IPS DF 6.9 (cell line): ENCODE results near the gene PRMT3.
A peak's percentile ranks its signal among the peaks of the same experiment; 100 is the strongest.
"Not testable (repeated sequence)": the region's sequence is repeated elsewhere in the genome, so short reads cannot be mapped to it uniquely, and the experiment has no call there.

ENCODE experiments used
- DNase-seq: peaks from one replicate; pipeline ENCODE4 v3.0.0-alpha.2; 2013; ENCODE audit warnings: low read depth, low spot score
- H3K27ac ChIP-seq: one replicate; pipeline ENCODE4 v1.5.1; 2013; ENCODE audit warnings: low read length, control low read depth
- H3K27me3 ChIP-seq: 2 replicates; pipeline ENCODE4 v1.6.1; 2013; ENCODE audit warnings: mild to moderate bottlenecking, low read length; ENCODE audit not compliant: control insufficient read depth, insufficient read depth
- H3K36me3 ChIP-seq: 2 replicates; pipeline ENCODE4 v1.6.1; 2013; ENCODE audit warnings: low read length; ENCODE audit not compliant: control insufficient read depth, insufficient read depth
- H3K4me1 ChIP-seq: 2 replicates; pipeline ENCODE4 v1.6.1; 2013; ENCODE audit warnings: low read length; ENCODE audit not compliant: control insufficient read depth, insufficient read depth
- H3K4me3 ChIP-seq: 2 replicates; pipeline ENCODE4 v1.5.1; 2013; ENCODE audit warnings: mild to moderate bottlenecking, low read length
- H3K9me3 ChIP-seq: 2 replicates; pipeline ENCODE4 v1.6.1; 2013; ENCODE audit warnings: low read length, inconsistent platforms; ENCODE audit not compliant: control insufficient read depth, insufficient read depth
- WGBS: extraction: QIAGEN DNeasy Blood & Tissue Kit; methylation state at CpG from one replicate; pipeline ENCODE4 v1.1.7; 2013; ENCODE audit warnings: mixed read lengths, missing lambda C conversion rate; ENCODE audit not compliant: insufficient read length, insufficient coverage; 5-methylcytosine and 5-hydroxymethylcytosine counted together

PRMT3 gene

GRCh38 chr11:20363149-20363499, 24.4 kb upstream of the PRMT3 start:
- Histone ChIP-seq H3K27me3 (peaks cover 6% of the 10 kb centered on the region; the same call in 1 of the 2 replicates), H3K4me1 (peaks cover 3% of the 10 kb centered on the region; the same call in 1 of the 2 replicates), H3K9me3 (no peaks in the 10 kb centered on the region), H3K27ac (no peak overlapping the region), H3K4me3 (no peak overlapping the region; the same call in 1 of the 2 replicates), H3K36me3 (no peaks in the 10 kb centered on the region)
- no peak for DNase-seq
- no CpG with 5 or more reads among the region's 2 CpGs for WGBS

- H3K36me3 ChIP-seq: no peaks in the 10 kb centered on the region
- peaks cover 3% of the 10 kb centered on the region; the same call in 1 of the 2 replicates for H3K4me1 ChIP-seq
- peaks cover 6% of the 10 kb centered on the region; the same call in 1 of the 2 replicates for H3K27me3 ChIP-seq
- no peak for DNase-seq
- H3K27ac ChIP-seq: no peak within 1 kb of the TSS
- no peaks in the 10 kb centered on the region for H3K9me3 ChIP-seq
- no CpG with 5 or more reads among the region's 68 CpGs for WGBS
- H3K4me3 ChIP-seq: peak within 1 kb of the TSS; percentile 45; the same call in 1 of the 2 replicates
These were observed 23.8 kb upstream of the PRMT3 start, which contains the start of gene HTATIP2 for GRCh38 chr11:20363500-20364340. TSS of gene HTATIP2 (plus strand) at chr11:20363714. CDS start at chr11:20364238, 524 bp downstream.

GRCh38 chr11:20364341-20364792, 23.1 kb upstream of the PRMT3 start:
- Histone ChIP-seq H3K4me1 (peaks cover 3% of the 10 kb centered on the region; the same call in 1 of the 2 replicates), H3K9me3 (no peaks in the 10 kb centered on the region), H3K27ac (no peak overlapping the region), H3K27me3 (peaks cover 6% of the 10 kb centered on the region; the same call in 1 of the 2 replicates), H3K36me3 (no peaks in the 10 kb centered on the region), H3K4me3 (no peak overlapping the region)
- no peak for DNase-seq
- no CpG with 5 or more reads among the region's 6 CpGs for WGBS

GRCh38 chr11:20365465-20365864, 22.1 kb upstream of the PRMT3 start:
- not testable (repeated sequence) for H3K27ac ChIP-seq, H3K9me3 ChIP-seq, H3K27me3 ChIP-seq, H3K4me3 ChIP-seq, H3K36me3 ChIP-seq, H3K4me1 ChIP-seq, DNase-seq
- no CpG with 5 or more reads among the region's 6 CpGs for WGBS

- H3K4me3 ChIP-seq: no peak overlapping the region
- no peaks in the 10 kb centered on the region for H3K9me3 ChIP-seq
- DNase-seq: no peak
- H3K4me1 ChIP-seq: peaks cover 5% of the 10 kb centered on the region; the same call in 1 of the 2 replicates
- H3K36me3 ChIP-seq: no peaks in the 10 kb centered on the region
- no peak overlapping the region for H3K27ac ChIP-seq
- peaks cover 6% of the 10 kb centered on the region; the same call in 1 of the 2 replicates for H3K27me3 ChIP-seq
- WGBS: no CpG with 5 or more reads among the region's 9 CpGs
These were observed 20.1 kb upstream of the PRMT3 start for GRCh38 chr11:20367313-20367948.

GRCh38 chr11:20368438-20368837, 19.1 kb upstream of the PRMT3 start:
- Histone ChIP-seq H3K27ac (no peak overlapping the region), H3K4me1 (peaks cover 5% of the 10 kb centered on the region; the same call in 1 of the 2 replicates), H3K9me3 (no peaks in the 10 kb centered on the region), H3K4me3 (no peak overlapping the region), H3K36me3 (no peaks in the 10 kb centered on the region), H3K27me3 (no peaks in the 10 kb centered on the region; the same call in 1 of the 2 replicates)
- no peak for DNase-seq

- no peak for DNase-seq
- Histone ChIP-seq H3K27me3 (no peaks in the 10 kb centered on the region), H3K9me3 (no peaks in the 10 kb centered on the region), H3K36me3 (no peaks in the 10 kb centered on the region), H3K4me3 (no peak overlapping the region), H3K27ac (no peak overlapping the region), H3K4me1 (peaks cover 2% of the 10 kb centered on the region; the same call in 1 of the 2 replicates)
These were observed 17.7 kb upstream of the PRMT3 start for GRCh38 chr11:20369826-20370225.

GRCh38 chr11:20372081-20372626, 15.4 kb upstream of the PRMT3 start:
- DNase-seq: no peak
- Histone ChIP-seq H3K36me3 (no peaks in the 10 kb centered on the region), H3K27ac (no peak overlapping the region), H3K4me1 (peaks cover 2% of the 10 kb centered on the region; the same call in 1 of the 2 replicates), H3K27me3 (no peaks in the 10 kb centered on the region), H3K9me3 (no peaks in the 10 kb centered on the region), H3K4me3 (no peak overlapping the region)
- no CpG with 5 or more reads among the region's 5 CpGs for WGBS

GRCh38 chr11:20373147-20373546, 14.4 kb upstream of the PRMT3 start:
- no CpG with 5 or more reads among the region's 13 CpGs for WGBS
- Histone ChIP-seq H3K9me3 (no peaks in the 10 kb centered on the region), H3K36me3 (no peaks in the 10 kb centered on the region), H3K27me3 (no peaks in the 10 kb centered on the region), H3K4me3 (no peak overlapping the region), H3K4me1 (peaks cover 2% of the 10 kb centered on the region; the same call in 1 of the 2 replicates), H3K27ac (no peak overlapping the region)
- no peak for DNase-seq

- no peak for DNase-seq
- no peaks in the 10 kb centered on the region for H3K36me3 ChIP-seq
- H3K9me3 ChIP-seq: no peaks in the 10 kb centered on the region
- no CpG with 5 or more reads among the region's 3 CpGs for WGBS
- no peak overlapping the region for H3K4me3 ChIP-seq
- H3K27ac ChIP-seq: no peak overlapping the region
- H3K4me1 ChIP-seq: peaks cover 2% of the 10 kb centered on the region; the same call in 1 of the 2 replicates
- H3K27me3 ChIP-seq: no peaks in the 10 kb centered on the region
These were observed 13.8 kb upstream of the PRMT3 start for GRCh38 chr11:20373568-20374209.
